ENCODE results near the gene KLHL29. TPM values are rescaled to one million over a fixed set of nuclear protein-coding genes. Genes with fewer than 3 reads are reported as not detected.
A peak's percentile ranks its signal among the peaks of the same experiment; 100 is the strongest.
"Not testable (repeated sequence)": the region's sequence is repeated elsewhere in the genome, so short reads cannot be mapped to it uniquely, and the experiment has no call there.

The KLHL29 gene
- total RNA-seq, 2 donors from 2014 or later = 1.3 to 3.3 TPM

GRCh38 chr2:23388756-23389514, 4.0 kb downstream of the KLHL29 start:
- DNase-seq (no peak), ATAC-seq (no peak)
- intact Hi-C loops (cut with DNase I) = no loop called here

- no peak for DNase-seq
- ATAC-seq = no peak
- intact Hi-C loops (cut with DNase I) = no loop called here
These were observed 5.2 kb downstream of the KLHL29 start for GRCh38 chr2:23390152-23390551.

- ATAC-seq; intact Hi-C loops (cut with DNase I); DNase-seq: not testable (repeated sequence)
These were observed 6.3 kb downstream of the KLHL29 start for GRCh38 chr2:23391237-23391736.

- ATAC-seq (no peak), DNase-seq (no peak)
- intact Hi-C loops (cut with DNase I) = no loop called here
These were observed 8.7 kb downstream of the KLHL29 start for GRCh38 chr2:23393722-23394121.

GRCh38 chr2:23394700-23395099, 9.7 kb downstream of the KLHL29 start:
- ATAC-seq = no peak
- DNase-seq = no peak
- intact Hi-C loops (cut with DNase I) = no loop called here

GRCh38 chr2:23397478-23397877, 12.5 kb downstream of the KLHL29 start:
- ATAC-seq = no peak
- intact Hi-C loops (cut with DNase I) = no loop called here
- DNase-seq = no peak

- intact Hi-C loops (cut with DNase I) = no loop called here
- DNase-seq = no peak
- ATAC-seq = no peak
These were observed 14.8 kb downstream of the KLHL29 start for GRCh38 chr2:23399674-23400261.

- intact Hi-C loops (cut with DNase I) = no loop called here
- no peak for ATAC-seq
These were observed 15.7 kb downstream of the KLHL29 start for GRCh38 chr2:23400703-23401102.

GRCh38 chr2:23401427-23402204, 16.6 kb downstream of the KLHL29 start:
- intact Hi-C loops (cut with DNase I) = no loop called here
- ATAC-seq (no peak), DNase-seq (no peak)

More at GRCh38 chr2:23400703-23401102, 15.7 kb downstream of the KLHL29 start:
- no peak for DNase-seq

GRCh38 chr2:23402205-23402740, 17.3 kb downstream of the KLHL29 start:
- DNase-seq = no peak
- ATAC-seq = no peak
- intact Hi-C loops (cut with DNase I) = no loop called here

- intact Hi-C loops (cut with DNase I) = no loop called here
- peak; percentile 57 to 80 for ATAC-seq
- DNase-seq = no peak
These were observed 19.4 kb downstream of the KLHL29 start for GRCh38 chr2:23404426-23404825.

- intact Hi-C loops (cut with DNase I) = no loop called here
- no peak for DNase-seq
- ATAC-seq = no peak
These were observed 24.3 kb downstream of the KLHL29 start for GRCh38 chr2:23409248-23409647.

GRCh38 chr2:23410596-23410995, 25.6 kb downstream of the KLHL29 start:
- intact Hi-C loops (cut with DNase I) = no loop called here
- ATAC-seq (no peak), DNase-seq (no peak)

GRCh38 chr2:23411752-23412431, 26.9 kb downstream of the KLHL29 start:
- DNase-seq (no peak), ATAC-seq (peak; percentile 57 to 71)
- intact Hi-C loops (cut with DNase I) = no loop called here

- DNase-seq (no peak), ATAC-seq (no peak)
- intact Hi-C loops (cut with DNase I) = no loop called here
These were observed 27.7 kb downstream of the KLHL29 start for GRCh38 chr2:23412556-23413155.

- intact Hi-C loops (cut with DNase I) = no loop called here
- DNase-seq (no peak), ATAC-seq (no peak)
These were observed 28.7 kb downstream of the KLHL29 start for GRCh38 chr2:23413641-23414040.

GRCh38 chr2:23414106-23414505, 29.1 kb downstream of the KLHL29 start:
- intact Hi-C loops (cut with DNase I) = no loop called here
- ATAC-seq (no peak), DNase-seq (no peak)

- intact Hi-C loops (cut with DNase I) = no loop called here
- DNase-seq (no peak), ATAC-seq (no peak)
These were observed 29.9 kb downstream of the KLHL29 start for GRCh38 chr2:23414871-23415270.

GRCh38 chr2:23417310-23417709, 32.3 kb downstream of the KLHL29 start:
- intact Hi-C loops (cut with DNase I) = no loop called here
- DNase-seq = no peak
- ATAC-seq = no peak

Measured in left cardiac atrium (tissue), 4 donors.